Activated B cell treated with CpG ODN at 0.5 μM for 24 hours (primary cell): ENCODE data around the gene AVPI1. TPM values are rescaled to one million over a fixed set of nuclear protein-coding genes. Genes with fewer than 3 reads are reported as not detected.

ENCODE experiments used
- ATAC-seq: fragments of 200-7000 bp; cut with Tn5 transposase; one replicate; pipeline ENCODE4 v1.10.0; 2021; ENCODE audit warnings: low read depth, mild to moderate bottlenecking, moderate library complexity
- CTCF ChIA-PET: fragments of 350-600 bp; sonication (Branson Sonifier 250); formaldehyde crosslinking; loops from one replicate; lab custom pipeline; 2021; ENCODE audit warnings: antibody characterized with exemption; lab: Charles Lee
- POLR2A ChIA-PET: fragments of 350-600 bp; sonication (Branson Sonifier 250); formaldehyde crosslinking; loops from one replicate; lab custom pipeline; 2021; ENCODE audit warnings: antibody characterized with exemption; lab: Charles Lee
- DNase-seq: peaks from one replicate; pipeline ENCODE4 v3.0.0; 2022
- H3K27ac Mint-ChIP-seq: one replicate; pipeline ENCODE4 v1.8.0; 2020; ENCODE audit warnings: mixed read lengths
- H3K27me3 Mint-ChIP-seq: one replicate; pipeline ENCODE4 v1.8.0; 2021; ENCODE audit warnings: mixed read lengths
- H3K36me3 Mint-ChIP-seq: one replicate; pipeline ENCODE4 v1.8.0; 2021; ENCODE audit warnings: low read depth, mixed read lengths
- H3K4me1 Mint-ChIP-seq: one replicate; pipeline ENCODE4 v1.8.0; 2021; ENCODE audit warnings: mixed read lengths
- H3K4me3 Mint-ChIP-seq: one replicate; pipeline ENCODE4 v1.8.0; 2020; ENCODE audit warnings: mild to moderate bottlenecking, mixed read lengths
- H3K9me3 Mint-ChIP-seq: one replicate; pipeline ENCODE4 v1.8.0; 2020; ENCODE audit warnings: mixed read lengths
- CTCF ChIP-seq: fragments of 200-600 bp; IDR thresholded peaks from one replicate; pipeline ENCODE4 v1.8.0; 2022; ENCODE audit warnings: antibody characterized with exemption, mild to moderate bottlenecking
- intact Hi-C: fragments of 100-400 bp; cut with micrococcal nuclease; formaldehyde crosslinking; loops from one replicate; pipeline ENCODE4 v1.15.1; 2024
- total RNA-seq: library from RNA; stranded (reverse); gene quantifications from 2 replicates; pipeline ENCODE4 v1.2.3, GENCODE V29; 2022

AVPI1 gene
- total RNA-seq, 1 donor from 2014 or later: 0.51 TPM

GRCh38 chr10:97724341-97724941 is 37.4 kb upstream of the AVPI1 start:
- DNase-seq (no peak), ATAC-seq (no peak)
- H3K27ac Mint-ChIP-seq: no peak overlapping the region
- ChIA-PET CTCF (interaction anchor here (0.8 to 1.0 kb wide), 2 partner anchors 15 to 37 kb away, joined by 3 read pairs; partner anchors contain the start of gene AVPI1), POLR2A (interaction anchor here (0.6 to 0.7 kb wide), 4 partner anchors 12 to 1681 kb away, joined by 3 to 4 read pairs (median 4); partner anchors contain the start of gene CCNJ)
- no peaks in the 10 kb centered on the region for H3K4me1 Mint-ChIP-seq
- no peaks in the 10 kb centered on the region for H3K9me3 Mint-ChIP-seq
- no peak for TF ChIP-seq CTCF
- H3K36me3 Mint-ChIP-seq: no peaks in the 10 kb centered on the region
- H3K27me3 Mint-ChIP-seq: peaks cover 12% of the 10 kb centered on the region
- no peak overlapping the region for H3K4me3 Mint-ChIP-seq
- intact Hi-C loops: no loop called here

GRCh38 chr10:97723001-97723400 is 36.0 kb upstream of the AVPI1 start:
- CTCF ChIA-PET: interaction anchor here (0.7 kb wide), 1 partner anchor 14 kb away, joined by 3 read pairs; no protein-coding TSS in a partner anchor
- Mint-ChIP-seq H3K27ac (no peak overlapping the region), H3K9me3 (no peaks in the 10 kb centered on the region), H3K27me3 (peaks cover 7% of the 10 kb centered on the region), H3K36me3 (no peaks in the 10 kb centered on the region), H3K4me3 (no peak overlapping the region), H3K4me1 (no peaks in the 10 kb centered on the region)
- TF ChIP-seq CTCF: no peak
- intact Hi-C loops: no loop called here
- POLR2A ChIA-PET: no interaction called here
- no peak for DNase-seq
- ATAC-seq: no peak

GRCh38 chr10:97721871-97722780 is 35.1 kb upstream of the AVPI1 start:
- no peak overlapping the region for H3K4me3 Mint-ChIP-seq
- H3K4me1 Mint-ChIP-seq: no peaks in the 10 kb centered on the region
- peaks cover 7% of the 10 kb centered on the region for H3K27me3 Mint-ChIP-seq
- intact Hi-C loops: no loop called here
- H3K36me3 Mint-ChIP-seq: no peaks in the 10 kb centered on the region
- H3K27ac Mint-ChIP-seq: no peak overlapping the region
- H3K9me3 Mint-ChIP-seq: no peaks in the 10 kb centered on the region
- DNase-seq (no peak), ATAC-seq (no peak)
- ChIA-PET CTCF (no interaction called here), POLR2A (no interaction called here)
- TF ChIP-seq CTCF: no peak

- Mint-ChIP-seq H3K27me3 (peaks cover 2% of the 10 kb centered on the region), H3K36me3 (no peaks in the 10 kb centered on the region), H3K4me1 (peaks cover under 1% of the 10 kb centered on the region), H3K9me3 (no peaks in the 10 kb centered on the region), H3K27ac (no peak overlapping the region), H3K4me3 (no peak overlapping the region)
- TF ChIP-seq CTCF: no peak
- no peak for ATAC-seq
- DNase-seq: no peak
- intact Hi-C loops: no loop called here
- POLR2A ChIA-PET: no interaction called here
- CTCF ChIA-PET: interaction anchor here (0.6 kb wide), 1 partner anchor 14 kb away, joined by 3 read pairs; no protein-coding TSS in a partner anchor
These were observed 32.6 kb upstream of the AVPI1 start for GRCh38 chr10:97719602-97720001.

GRCh38 chr10:97718659-97719142 is 31.7 kb upstream of the AVPI1 start:
- intact Hi-C loops: no loop called here
- Mint-ChIP-seq H3K27me3 (peaks cover 5% of the 10 kb centered on the region), H3K4me3 (no peak overlapping the region), H3K9me3 (no peaks in the 10 kb centered on the region), H3K36me3 (peaks cover 4% of the 10 kb centered on the region), H3K4me1 (peaks cover 6% of the 10 kb centered on the region), H3K27ac (no peak overlapping the region)
- CTCF ChIA-PET: interaction anchor here (1.3 kb wide), 1 partner anchor 16 kb away, joined by 3 read pairs; no protein-coding TSS in a partner anchor
- no peak for TF ChIP-seq CTCF
- DNase-seq: no peak
- no peak for ATAC-seq
- POLR2A ChIA-PET: interaction anchor here (0.8 kb wide), 1 partner anchor 32 kb away, joined by 3 read pairs; the partner anchor contains the start of gene AVPI1
